Peyer's patch (tissue), 4 donors: ENCODE data around the gene CA10.

Experiments used
- POLR2A ChIP-seq, 2 donors: fragments of 450-650 bp; IDR thresholded peaks; one replicate each; pipeline ENCODE4 v1.5.1; 2017; ENCODE audit warnings: antibody characterized with exemption in 2 of 2, mild to moderate bottlenecking in 2 of 2, moderate library complexity in 2 of 2
- TF ChIP-seq, protein P1 (sequence below), 6 experiments: fragments of 450-650 bp in 4 of 6; fragments of 200-600 bp in 2 of 6; sonication (generic) in 1 of 6; IDR thresholded peaks; one replicate each; pipeline ENCODE4 v1.5.1; 2017 to 2019; ENCODE audit warnings: antibody characterized with exemption in 6 of 6, mild to moderate bottlenecking in 3 of 6, moderate library complexity in 1 of 6

DNA sequence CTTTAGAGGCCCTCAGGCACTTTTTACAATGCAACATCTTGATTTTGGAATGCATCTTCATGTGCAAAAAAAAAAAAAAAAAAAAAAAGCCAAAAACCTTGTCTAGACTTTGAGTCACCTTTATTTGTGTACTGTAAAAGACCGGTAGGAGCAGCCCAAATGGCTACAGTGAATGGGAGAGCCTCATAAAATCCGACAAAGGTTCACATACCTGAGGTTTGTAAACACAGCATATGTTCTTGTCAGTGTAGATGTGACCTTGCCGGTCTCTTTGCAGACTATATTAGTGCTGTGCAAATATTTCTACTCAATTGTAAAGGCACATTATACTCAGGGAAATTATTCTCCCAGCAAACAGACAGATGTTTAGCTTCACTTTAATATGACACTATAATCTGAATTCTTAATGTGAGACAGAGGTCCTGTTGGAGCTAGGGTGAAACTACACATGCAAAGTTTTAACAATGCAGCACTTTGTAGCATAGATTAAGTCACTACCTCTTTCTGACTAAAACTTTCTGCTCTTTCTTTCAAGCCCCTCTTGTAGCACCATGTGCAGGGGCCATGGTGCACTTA, 211.3 kb downstream of the CA10 start:
- TF ChIP-seq POLR2A (IDR thresholded peaks at IDR 0.05): no peak
- TF ChIP-seq, protein P1, sequence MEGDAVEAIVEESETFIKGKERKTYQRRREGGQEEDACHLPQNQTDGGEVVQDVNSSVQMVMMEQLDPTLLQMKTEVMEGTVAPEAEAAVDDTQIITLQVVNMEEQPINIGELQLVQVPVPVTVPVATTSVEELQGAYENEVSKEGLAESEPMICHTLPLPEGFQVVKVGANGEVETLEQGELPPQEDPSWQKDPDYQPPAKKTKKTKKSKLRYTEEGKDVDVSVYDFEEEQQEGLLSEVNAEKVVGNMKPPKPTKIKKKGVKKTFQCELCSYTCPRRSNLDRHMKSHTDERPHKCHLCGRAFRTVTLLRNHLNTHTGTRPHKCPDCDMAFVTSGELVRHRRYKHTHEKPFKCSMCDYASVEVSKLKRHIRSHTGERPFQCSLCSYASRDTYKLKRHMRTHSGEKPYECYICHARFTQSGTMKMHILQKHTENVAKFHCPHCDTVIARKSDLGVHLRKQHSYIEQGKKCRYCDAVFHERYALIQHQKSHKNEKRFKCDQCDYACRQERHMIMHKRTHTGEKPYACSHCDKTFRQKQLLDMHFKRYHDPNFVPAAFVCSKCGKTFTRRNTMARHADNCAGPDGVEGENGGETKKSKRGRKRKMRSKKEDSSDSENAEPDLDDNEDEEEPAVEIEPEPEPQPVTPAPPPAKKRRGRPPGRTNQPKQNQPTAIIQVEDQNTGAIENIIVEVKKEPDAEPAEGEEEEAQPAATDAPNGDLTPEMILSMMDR (IDR thresholded peaks at IDR 0.05): no peak
